Stomach (tissue), 4 donors: ENCODE data around the gene RASA3.

Source experiments
- POLR2A ChIP-seq, 4 donors: fragments of 450-650 bp; IDR thresholded peaks; one replicate each; pipeline ENCODE4 v1.6.1; 2016; ENCODE audit warnings: antibody characterized with exemption in 4 of 4, control low read depth in 2 of 4, mild to moderate bottlenecking in 1 of 4, moderate library complexity in 1 of 4
- POLR2AphosphoS5 ChIP-seq, 3 donors: sonication (generic); formaldehyde crosslinking; IDR thresholded peaks; one replicate each; pipeline ENCODE4 v1.6.1; 2016; ENCODE audit warnings: antibody characterized with exemption in 3 of 3
- TF ChIP-seq, protein P1 (sequence below), 7 experiments: fragments of 450-650 bp in 4 of 7; fragments of 200-600 bp in 3 of 7; sonication (generic) in 3 of 7; IDR thresholded peaks; one replicate each; pipeline ENCODE4 v1.5.1; 2016 to 2019; ENCODE audit warnings: antibody characterized with exemption in 7 of 7, control low read depth in 2 of 7, mild to moderate bottlenecking in 1 of 7

DNA sequence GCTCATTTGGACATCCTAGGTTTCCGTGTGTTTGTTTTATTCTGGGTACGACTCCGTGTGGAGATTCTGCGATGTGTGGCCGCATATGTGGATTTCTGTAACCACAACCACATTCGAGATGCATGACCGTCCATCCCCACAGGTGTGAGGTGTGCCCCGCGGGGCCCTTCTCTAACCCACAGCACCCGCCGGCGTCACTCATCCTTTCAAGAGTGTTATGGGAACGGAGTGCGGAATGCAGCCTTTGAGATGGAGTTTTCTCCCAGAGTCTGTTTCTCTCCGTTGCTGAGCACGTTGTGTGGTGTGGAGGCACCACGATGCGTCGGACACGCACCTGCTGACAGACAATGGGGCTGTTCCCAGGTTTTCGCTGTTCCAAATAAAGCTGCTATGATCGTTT is 198.5 kb downstream of the RASA3 start:
- TF ChIP-seq, protein P1, sequence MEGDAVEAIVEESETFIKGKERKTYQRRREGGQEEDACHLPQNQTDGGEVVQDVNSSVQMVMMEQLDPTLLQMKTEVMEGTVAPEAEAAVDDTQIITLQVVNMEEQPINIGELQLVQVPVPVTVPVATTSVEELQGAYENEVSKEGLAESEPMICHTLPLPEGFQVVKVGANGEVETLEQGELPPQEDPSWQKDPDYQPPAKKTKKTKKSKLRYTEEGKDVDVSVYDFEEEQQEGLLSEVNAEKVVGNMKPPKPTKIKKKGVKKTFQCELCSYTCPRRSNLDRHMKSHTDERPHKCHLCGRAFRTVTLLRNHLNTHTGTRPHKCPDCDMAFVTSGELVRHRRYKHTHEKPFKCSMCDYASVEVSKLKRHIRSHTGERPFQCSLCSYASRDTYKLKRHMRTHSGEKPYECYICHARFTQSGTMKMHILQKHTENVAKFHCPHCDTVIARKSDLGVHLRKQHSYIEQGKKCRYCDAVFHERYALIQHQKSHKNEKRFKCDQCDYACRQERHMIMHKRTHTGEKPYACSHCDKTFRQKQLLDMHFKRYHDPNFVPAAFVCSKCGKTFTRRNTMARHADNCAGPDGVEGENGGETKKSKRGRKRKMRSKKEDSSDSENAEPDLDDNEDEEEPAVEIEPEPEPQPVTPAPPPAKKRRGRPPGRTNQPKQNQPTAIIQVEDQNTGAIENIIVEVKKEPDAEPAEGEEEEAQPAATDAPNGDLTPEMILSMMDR (IDR thresholded peaks at IDR 0.05): no peak
- TF ChIP-seq POLR2AphosphoS5 (IDR thresholded peaks at IDR 0.05) (no peak), POLR2A (IDR thresholded peaks at IDR 0.05) (no peak)
